ENCODE results near the gene UNC5A. TPM values are rescaled to one million over a fixed set of nuclear protein-coding genes. Genes with fewer than 3 reads are reported as not detected.

Gene UNC5A
- total and polyA plus RNA-seq, 10 of the 15 experiments (the other 5 are each of a cell fraction or from before 2014, with no cell fraction given): not detected

DNA sequence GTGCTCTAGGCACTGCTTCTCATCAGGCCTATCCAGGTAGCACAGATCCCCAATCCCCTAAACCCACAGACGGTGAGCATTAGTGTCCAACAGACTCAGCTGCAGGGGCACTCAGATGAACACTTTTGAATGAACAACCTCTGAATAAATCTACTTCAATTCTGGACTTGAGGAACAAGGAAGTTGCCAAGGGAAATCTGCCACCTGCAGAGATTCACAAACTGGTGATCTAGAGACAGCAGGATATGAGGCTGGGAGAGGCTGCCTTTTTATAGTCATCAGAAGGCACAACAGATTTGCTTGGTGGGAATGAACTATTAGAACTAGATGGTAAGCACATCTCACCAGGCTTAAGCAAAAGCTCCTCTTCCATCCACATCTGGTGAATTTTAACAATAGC, 95.8 kb downstream of the UNC5A start (continued):
- TF ChIP-seq, protein P1, sequence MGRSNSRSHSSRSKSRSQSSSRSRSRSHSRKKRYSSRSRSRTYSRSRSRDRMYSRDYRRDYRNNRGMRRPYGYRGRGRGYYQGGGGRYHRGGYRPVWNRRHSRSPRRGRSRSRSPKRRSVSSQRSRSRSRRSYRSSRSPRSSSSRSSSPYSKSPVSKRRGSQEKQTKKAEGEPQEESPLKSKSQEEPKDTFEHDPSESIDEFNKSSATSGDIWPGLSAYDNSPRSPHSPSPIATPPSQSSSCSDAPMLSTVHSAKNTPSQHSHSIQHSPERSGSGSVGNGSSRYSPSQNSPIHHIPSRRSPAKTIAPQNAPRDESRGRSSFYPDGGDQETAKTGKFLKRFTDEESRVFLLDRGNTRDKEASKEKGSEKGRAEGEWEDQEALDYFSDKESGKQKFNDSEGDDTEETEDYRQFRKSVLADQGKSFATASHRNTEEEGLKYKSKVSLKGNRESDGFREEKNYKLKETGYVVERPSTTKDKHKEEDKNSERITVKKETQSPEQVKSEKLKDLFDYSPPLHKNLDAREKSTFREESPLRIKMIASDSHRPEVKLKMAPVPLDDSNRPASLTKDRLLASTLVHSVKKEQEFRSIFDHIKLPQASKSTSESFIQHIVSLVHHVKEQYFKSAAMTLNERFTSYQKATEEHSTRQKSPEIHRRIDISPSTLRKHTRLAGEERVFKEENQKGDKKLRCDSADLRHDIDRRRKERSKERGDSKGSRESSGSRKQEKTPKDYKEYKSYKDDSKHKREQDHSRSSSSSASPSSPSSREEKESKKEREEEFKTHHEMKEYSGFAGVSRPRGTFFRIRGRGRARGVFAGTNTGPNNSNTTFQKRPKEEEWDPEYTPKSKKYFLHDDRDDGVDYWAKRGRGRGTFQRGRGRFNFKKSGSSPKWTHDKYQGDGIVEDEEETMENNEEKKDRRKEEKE (IDR thresholded peaks at IDR 0.05): no peak
- TF ChIP-seq LARP7 (IDR thresholded peaks at IDR 0.05): no peak
- no peak for TF ChIP-seq KDM1A (IDR thresholded peaks at IDR 0.05; ENCODE audit: borderline replicate concordance)
- TF ChIP-seq, protein P2, sequence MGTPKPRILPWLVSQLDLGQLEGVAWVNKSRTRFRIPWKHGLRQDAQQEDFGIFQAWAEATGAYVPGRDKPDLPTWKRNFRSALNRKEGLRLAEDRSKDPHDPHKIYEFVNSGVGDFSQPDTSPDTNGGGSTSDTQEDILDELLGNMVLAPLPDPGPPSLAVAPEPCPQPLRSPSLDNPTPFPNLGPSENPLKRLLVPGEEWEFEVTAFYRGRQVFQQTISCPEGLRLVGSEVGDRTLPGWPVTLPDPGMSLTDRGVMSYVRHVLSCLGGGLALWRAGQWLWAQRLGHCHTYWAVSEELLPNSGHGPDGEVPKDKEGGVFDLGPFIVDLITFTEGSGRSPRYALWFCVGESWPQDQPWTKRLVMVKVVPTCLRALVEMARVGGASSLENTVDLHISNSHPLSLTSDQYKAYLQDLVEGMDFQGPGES (IDR thresholded peaks at IDR 0.05): no peak

DNA sequence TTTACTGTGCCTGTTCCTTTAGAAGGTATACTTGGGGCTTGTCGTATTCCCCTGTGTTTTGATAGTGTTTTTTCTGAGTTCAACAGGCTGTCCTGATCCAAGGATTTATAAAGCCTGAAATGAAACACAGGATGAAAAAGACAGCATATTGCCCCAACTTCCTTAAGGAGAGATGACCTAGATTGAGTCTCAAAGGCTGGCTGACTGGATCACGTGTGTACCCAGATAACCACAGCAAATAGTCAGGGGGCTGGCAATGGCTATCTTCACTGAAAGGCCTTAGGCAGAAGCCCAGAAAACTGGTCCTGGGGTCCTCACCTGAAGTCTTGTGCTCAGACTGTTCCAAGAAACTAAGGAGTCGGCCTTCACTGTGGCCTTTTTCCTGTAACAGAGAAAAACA, 96.4 kb downstream of the UNC5A start:
- H2AFZ ChIP-seq (ENCODE audit: control insufficient read depth, low read depth, low read length): no peak overlapping the region
- in situ Hi-C loops (cut with MboI): no loop called here
- no peak for TF ChIP-seq BRCA1 (IDR thresholded peaks at IDR 0.05; ENCODE audit: low read depth, low read length)
- no peak for TF ChIP-seq ZNF274 (IDR thresholded peaks at IDR 0.05; ENCODE audit: insufficient read depth, insufficient read length)
- TF ChIP-seq SRF (IDR thresholded peaks at IDR 0.05; ENCODE audit: low read depth in 2 of 2, low read length in 2 of 2): no peak
- TF ChIP-seq SP1 (IDR thresholded peaks at IDR 0.05; ENCODE audit: low read depth, low read length): no peak
- no peak for TF ChIP-seq ZNF384 (IDR thresholded peaks at IDR 0.05; ENCODE audit: borderline replicate concordance, low read depth, low read length)
- no peak for TF ChIP-seq CBFB (IDR thresholded peaks at IDR 0.05; ENCODE audit: low read depth)
- no peak for TF ChIP-seq BMI1 (IDR thresholded peaks at IDR 0.05; ENCODE audit: borderline replicate concordance)
- TF ChIP-seq NRF1 (conservative IDR thresholded peaks at IDR 0.05; ENCODE audit: low read depth, low read length): no peak
- no peak for TF ChIP-seq FOS (IDR thresholded peaks at IDR 0.05; ENCODE audit: borderline replicate concordance, extremely low read depth, insufficient read length)
- TF ChIP-seq SMC3 (IDR thresholded peaks at IDR 0.05; ENCODE audit: borderline replicate concordance, low read length): no peak

More for the DNA sequence above, 96.4 kb downstream of the UNC5A start:
- H4K20me1 ChIP-seq (ENCODE audit: control insufficient read depth, insufficient read depth): no peaks in the 10 kb centered on the region
- no peak for FAIRE-seq
- SMC1A ChIA-PET (ENCODE audit: uncharacterized antibody, unreplicated experiment): no interaction called here
- CTCF ChIA-PET: no interaction called here
- peaks cover 9% of the 10 kb centered on the region for H3K4me1 ChIP-seq (ENCODE audit: control insufficient read depth, insufficient read depth, low read length)
- no peak overlapping the region for H3K4me2 ChIP-seq (ENCODE audit: control insufficient read depth, insufficient read depth)
- WGBS (ENCODE audit: insufficient coverage, insufficient replicate concordance, low lambda C conversion rate, missing lambda C conversion rate): 81% methylated on average over 3 of the region's 3 CpGs
- no peaks in the 10 kb centered on the region for H3K27me3 ChIP-seq (replicated peaks in 1 of 2; ENCODE audit: control insufficient read depth in 2 of 2, insufficient read depth in 2 of 2, low read length in 1 of 2)
- intact Hi-C loops (cut with micrococcal nuclease; ENCODE audit: unreplicated experiment): no loop called here
- H3K79me2 ChIP-seq (ENCODE audit: control insufficient read depth, insufficient read depth, low read length): no peaks in the 10 kb centered on the region
- no peak overlapping the region for H3K9ac ChIP-seq (ENCODE audit: control insufficient read depth, insufficient read depth, low read length)
- ATAC-seq: no peak
- H3K9me3 ChIP-seq (replicated peaks; ENCODE audit: control insufficient read depth, insufficient read depth, low read length): no peaks in the 10 kb centered on the region
- no peak overlapping the region for H3K27ac ChIP-seq (ENCODE audit: control insufficient read depth, insufficient read depth)
- DNase-seq (ENCODE audit: low read depth, low spot score): no peak
- peaks cover 22 to 32% of the 10 kb centered on the region in 2 experiments for H3K36me3 ChIP-seq (ENCODE audit: control insufficient read depth in 2 of 2, insufficient read depth in 2 of 2, low read length in 1 of 2)
- no peak overlapping the region for H3K4me3 ChIP-seq
- BruUV-seq (replicated peaks): no TSS peak
- RAD21 ChIA-PET (ENCODE audit: unreplicated experiment): no interaction called here
- POLR2A ChIA-PET: interaction anchor here (0.6 kb wide), 1 partner anchor 450 kb away, joined by 4 read pairs; no protein-coding TSS in a partner anchor

Measured in GM12878 (cell line).